NCI-H526 (cell line): ENCODE data around the gene IGLL1.
"Not testable (repeated sequence)": the region's sequence is repeated elsewhere in the genome, so short reads cannot be mapped to it uniquely, and the experiment has no call there.

ENCODE experiments used
- DNase-seq, 2 experiments: peaks; one replicate each; lab custom pipeline; 2025; lab: John Stamatoyannopoulos, UW

Gene IGLL1

DNA sequence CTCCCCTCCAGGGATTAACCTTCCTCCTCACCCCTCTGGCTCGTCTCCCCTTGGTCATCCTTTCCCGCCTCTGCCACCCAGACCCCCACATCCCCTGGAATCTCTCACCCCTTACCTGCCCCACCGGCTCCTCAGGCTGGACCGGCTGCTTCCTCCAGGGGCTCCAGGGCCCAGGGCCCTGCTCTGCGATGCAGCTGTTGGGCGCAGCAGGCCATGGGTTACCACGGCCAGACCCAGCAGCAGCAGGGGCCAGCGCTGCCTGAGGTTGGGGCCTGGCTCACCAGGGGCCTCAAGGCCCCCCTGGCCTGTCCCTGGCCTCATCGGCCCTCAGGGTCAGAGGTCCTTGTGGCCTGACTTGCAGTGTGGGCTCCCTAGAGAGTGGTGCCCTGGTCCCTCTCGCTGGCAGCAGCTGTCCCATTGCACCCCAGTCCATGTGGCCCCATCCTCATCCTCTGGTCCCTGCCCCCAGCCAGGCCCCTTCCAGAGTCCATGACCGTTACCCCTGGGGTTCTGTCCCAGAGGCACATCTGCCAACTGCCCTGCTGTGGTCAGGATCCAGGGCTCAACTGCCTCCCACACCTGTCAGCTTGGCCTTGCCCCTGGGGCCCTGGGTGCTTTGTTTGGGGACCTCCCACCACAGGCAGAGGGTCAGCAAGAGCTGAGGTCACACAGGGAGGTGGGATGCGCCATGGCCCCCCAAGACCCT, at the start of gene IGLL1:
Gene IGLL1 (minus strand): TSS at position 421 of the 706 bp plus-strand sequence. CDS start 100 bp downstream, at position 321.
- DNase-seq = no peak

- not testable (repeated sequence) for DNase-seq
Measured at GRCh38 chr22:23628056-23628743, 48.1 kb upstream of the IGLL1 start.

DNA sequence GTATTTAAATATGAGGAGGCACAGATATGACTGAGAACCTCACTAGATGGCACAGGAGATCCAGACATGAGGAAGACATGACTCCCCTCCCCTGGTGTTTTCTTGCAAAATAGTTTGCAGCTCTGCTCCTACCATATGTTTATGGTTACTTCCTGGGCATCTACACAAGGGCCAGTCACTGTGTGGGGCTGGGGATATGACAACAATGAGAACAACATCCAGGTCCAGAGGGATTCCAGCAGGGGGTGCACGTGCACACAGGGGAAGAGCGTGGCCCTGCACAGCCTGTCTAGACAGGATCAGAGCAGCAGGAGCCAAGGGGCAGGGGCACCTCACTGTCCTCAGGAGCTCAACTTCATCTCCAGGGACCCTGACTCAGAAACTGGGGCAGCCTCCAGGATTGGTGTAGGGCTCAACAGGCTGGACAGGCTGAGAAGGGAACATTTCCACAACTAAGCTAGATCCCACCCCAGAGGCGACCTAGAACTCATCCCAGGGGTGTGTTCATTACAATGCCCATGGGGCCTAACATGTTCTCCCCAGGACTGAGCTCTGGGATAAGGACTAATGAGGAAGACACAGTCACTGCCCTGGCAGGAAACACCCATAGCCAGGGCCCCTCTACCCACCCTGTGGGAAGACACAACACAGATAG, 47.4 kb upstream of the IGLL1 start:
- DNase-seq = peak; percentile 13 to 32

DNA sequence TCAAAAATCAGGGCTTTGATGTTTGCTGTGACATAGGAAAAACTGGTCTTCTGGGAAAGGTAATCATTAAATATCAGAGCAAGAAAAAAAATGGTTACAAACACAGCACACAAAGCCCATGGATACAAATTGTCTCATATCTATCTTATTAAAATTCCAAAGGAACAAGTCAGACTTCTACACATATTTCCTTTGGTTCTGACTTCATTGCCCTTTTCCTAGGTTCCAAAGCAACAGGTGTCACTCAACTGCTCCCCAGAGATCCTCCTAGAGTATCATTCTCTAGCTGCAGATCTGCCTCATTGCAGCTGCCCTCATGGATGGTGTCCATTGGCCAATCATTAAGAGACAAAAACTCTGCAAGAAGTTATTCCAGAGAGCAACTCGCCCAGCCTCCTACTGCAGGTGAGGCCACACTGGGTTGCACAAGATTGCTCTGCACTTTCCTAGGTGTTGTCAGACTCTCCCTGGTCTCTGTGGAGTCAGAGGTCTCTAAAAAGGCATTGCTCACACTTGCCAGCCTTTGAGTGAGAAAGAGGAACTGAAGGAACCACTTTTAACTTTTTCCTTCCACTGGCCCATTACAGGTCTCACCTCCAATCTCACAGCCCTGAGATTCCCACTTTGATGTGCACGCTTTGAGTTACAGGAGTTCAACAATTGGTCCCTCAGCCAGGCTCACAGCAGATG, 46.3 kb upstream of the IGLL1 start:
- DNase-seq = no peak

DNA sequence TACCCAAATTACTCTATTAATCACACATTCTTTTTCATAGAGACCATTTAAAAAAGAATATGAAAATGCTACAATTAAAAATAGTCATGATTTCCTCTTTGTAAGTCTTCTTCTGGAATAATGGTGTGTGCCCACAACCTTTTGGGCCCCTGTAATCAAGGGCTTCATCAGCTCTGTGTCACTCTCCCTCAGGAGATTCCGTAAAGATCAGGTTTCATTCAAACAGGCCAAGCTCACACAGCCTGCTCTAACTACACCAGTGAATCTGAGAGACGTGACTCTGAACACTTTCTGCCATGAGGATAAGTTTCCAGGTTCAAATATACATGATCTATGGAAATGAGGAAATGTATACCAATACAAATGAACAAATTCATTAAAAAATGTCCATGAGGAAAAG, 42.5 kb upstream of the IGLL1 start:
- DNase-seq = no peak

- not testable (repeated sequence) for DNase-seq
Measured at GRCh38 chr22:23621916-23622315, 41.8 kb upstream of the IGLL1 start.

- no peak for DNase-seq
Measured at GRCh38 chr22:23621082-23621780, 41.1 kb upstream of the IGLL1 start.

DNA sequence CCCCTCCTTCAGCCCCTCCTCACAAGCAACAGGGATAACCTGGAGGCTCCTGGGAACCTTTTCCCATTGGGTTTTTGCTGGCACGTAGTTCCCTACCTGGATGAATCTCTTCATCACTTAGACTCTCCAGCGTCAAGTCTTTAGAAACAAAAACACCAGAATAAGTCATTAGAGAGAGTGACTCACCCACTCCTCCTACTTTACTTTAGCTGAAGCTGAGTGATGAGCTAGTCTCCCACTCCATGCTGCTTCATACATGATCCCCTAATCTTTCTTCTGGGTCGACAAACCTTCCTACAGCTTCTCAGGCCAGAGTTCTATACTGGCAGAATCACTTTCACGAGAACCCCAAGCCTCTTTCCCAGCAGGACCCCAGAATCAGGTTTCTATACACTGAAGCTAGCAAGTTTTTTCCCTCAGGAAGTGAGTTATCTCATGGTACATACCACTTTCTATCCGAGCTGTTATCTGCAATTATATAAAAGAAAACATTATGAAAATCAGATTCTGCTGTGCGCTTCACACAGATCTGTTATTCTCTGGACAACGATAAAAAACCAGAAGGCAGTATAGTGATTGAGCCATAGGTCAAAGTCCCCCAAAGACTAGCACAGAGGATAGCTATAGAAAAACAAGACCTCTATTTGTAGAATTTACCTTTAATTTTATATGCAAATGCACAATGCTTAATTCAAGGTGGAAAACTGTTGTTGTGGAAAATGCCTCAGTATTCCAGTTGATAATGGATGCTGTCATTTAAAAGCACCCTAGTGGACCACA, 33.3 kb upstream of the IGLL1 start:
- DNase-seq = peak in 1 of 2 experiments; percentile 21

- no peak for DNase-seq
Measured at GRCh38 chr22:23609983-23610781, 30.1 kb upstream of the IGLL1 start.

DNA sequence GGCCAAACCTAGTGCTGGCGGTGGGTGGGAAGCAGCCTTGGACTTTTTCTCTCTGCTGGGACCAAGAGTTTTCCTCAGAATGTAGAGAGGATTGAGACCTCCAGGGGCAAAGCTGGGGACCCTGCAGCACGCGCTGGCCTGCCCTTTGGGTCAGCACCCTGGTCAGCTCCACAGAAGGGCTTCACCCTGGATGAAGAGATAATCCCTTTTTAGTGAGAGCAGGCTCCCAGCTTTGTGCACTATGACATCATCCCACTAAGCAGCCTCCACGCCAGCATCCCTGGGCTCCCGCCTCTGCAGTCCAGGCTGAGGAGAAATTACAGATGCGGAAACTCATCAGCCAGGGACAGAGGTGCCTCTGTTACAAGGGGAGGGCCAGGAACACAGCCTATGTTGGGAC, 28.5 kb upstream of the IGLL1 start:
- no peak for DNase-seq

DNA sequence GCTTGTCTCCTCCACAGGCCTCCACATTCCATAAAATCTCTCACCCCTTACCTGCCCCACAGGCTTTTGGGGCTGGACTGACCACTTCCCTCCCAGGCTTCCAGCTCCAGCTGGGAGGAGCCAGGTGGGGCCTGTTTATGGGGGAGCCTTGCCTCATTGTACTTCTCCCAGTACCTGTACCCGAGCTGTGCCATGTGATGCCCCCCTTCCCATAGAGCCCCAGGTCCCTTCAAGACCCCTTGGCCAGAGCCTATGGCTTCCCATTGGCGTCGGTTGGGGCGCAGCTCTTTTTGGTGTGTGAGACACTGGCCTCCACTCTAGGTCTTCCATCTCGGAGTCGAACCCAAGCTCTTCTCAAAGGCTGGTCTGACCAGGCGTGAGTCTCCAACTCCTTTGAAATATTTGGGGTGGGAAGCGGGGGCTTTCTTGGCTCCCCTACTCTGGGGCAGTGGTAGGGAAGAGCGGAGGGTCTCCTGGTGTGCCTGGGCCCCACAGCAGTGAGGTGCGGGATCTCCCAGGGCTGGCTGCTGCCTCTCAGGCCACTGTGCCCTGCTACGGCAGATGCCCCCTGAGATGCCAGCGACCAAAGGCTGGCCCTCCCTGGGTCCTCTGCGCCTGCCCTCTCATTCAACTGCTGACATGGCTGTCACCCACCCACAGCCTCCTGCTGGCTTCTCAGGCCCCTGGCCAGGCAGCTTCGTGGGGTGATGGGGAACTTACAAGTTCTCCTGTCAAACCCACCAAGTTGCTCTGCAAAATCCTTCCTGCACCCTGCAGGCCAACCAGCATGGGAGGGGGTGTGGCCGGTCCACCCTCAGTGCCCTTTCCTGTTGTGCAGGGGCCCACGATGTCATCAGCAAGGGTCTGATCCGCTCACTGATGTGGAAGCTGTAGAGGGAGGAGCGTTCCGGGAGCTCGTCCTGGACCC, 26.4 kb upstream of the IGLL1 start:
- DNase-seq = no peak

DNA sequence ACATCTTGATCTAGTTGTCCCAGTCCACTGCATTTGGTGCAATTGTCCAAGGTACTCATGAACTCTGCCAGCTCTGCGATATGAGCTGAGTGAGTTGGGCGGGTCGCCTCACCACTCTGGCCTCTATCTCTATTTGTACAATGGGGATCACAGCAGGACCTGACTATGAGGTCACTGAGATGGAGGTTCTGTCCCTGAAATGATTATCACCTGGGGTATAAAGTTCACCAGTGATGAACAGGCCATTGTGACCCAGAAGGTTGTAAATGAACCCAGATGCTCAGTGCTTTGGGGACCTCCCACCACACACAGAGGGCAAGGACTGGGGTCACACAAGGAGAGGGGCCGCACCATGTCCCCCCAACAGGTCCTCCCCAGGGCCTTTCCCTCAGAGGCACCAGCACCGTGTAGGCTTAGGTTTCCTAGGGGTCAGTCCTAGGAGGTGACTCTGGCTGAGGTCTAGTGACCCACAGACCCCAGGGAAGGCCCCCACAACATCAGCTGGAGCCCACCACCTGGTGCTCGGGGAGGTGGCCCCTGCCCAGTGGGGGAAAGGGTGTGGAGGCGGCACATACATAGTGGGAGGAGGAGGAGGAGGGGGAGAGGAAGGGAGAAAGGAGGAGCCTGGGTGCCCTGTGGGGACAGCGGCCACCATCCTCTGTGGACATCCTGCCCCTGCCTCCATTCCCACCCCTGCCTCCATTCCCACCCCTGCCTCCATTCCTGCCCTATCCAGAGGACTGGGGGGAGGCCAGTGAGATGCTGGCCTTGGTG, 25.0 kb upstream of the IGLL1 start:
- DNase-seq = no peak

DNA sequence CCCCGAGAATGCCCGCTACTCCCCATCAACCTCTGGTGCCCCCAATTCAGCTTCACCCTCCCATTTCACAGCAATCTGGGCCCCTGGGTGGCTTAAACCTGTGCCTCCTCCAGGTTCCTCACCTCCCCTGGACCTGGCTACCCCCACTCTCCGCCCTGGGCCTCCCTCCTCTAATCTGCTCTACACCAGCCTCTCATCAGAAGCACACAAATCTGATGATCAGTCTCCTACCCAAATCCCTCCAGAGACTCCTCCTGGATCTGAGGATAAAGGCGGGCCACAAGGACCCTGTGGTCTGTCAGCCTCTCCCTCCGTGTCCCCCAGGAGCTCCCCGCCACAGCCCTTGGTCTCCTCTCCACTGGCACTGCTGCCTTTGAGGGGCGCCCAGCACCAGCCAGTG, 23.2 kb upstream of the IGLL1 start:
- DNase-seq = no peak

GRCh38 chr22:23598805-23599518, 18.9 kb upstream of the IGLL1 start:
- no peak for DNase-seq

DNA sequence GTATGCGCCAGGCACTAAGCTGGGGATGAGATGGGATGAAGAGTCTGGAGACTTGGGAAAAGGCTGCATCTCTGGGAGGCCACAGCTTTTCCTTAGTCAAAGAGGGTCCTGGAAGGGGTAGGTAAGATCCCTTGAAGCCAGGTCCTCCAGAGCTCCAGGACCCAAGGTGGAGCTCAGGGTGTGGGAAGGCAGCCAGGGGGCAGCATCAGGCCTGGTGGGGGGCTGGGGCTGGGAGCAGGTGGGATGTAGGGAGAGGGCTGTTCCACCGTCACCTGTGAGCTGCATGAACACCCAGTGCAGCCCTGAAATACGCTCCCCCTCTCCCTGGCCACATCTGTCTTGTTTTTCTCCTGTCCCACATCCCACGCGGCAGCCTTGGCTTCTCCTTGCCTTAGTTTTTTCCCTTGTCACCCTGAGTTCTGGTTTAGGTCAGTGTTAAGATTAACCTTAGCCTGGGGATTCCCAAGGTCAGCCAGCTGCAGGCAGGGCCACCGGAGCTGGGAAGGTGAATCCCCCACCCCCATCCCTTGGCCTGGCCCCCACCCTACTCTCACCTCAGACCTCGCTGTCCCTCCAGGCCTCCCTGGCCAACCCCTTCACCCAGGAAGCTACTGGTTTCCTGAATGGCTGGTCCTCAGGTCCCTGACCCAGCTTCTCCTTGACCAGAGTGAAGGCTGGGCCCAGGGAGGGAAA, 17.6 kb upstream of the IGLL1 start:
- not testable (repeated sequence) for DNase-seq

DNA sequence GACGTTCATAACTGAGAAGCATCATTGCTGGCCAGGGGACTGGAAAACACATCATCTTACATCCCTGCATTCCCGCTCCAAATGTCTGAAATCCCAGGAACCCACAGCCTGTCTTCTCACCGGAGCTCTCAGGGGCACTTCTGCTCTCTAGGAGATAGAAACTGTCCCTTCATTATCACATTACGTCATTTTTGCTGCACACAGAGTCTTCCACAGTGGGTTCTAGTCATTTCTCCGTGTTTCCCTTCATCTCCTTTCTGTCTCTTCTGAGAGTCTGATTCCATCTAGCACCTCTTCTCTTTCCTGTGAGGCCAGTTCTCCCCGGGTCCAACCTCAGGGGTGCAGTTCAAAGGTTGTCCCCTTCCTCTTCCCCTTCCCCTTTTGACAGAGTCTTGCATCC, 15.8 kb upstream of the IGLL1 start:
- DNase-seq = not testable (repeated sequence)

DNA sequence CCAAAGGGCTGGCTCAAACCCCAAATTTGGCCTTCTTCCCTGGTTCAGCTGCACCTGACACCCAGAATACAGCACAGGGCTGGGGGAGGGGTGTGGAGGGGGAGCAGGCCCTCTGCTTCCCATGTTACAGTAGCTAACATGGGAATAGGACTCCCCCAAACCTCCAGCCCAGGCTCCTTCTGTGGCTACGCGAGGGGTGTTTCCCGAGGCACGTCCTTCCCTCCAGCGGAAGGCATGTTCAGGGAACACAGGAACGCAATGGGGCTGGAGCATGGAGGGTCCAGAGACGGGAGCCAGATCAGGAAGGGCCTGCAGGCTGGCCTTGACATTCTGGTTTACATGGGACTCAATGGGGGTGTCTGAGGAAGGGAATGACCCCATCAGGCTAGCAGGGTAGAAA, 11.8 kb upstream of the IGLL1 start:
- DNase-seq = no peak
